SK-N-SH (cell line): Measurements from ENCODE around the gene MIOS. TPM values are rescaled to one million over a fixed set of nuclear protein-coding genes. Genes with fewer than 3 reads are reported as not detected.

ENCODE experiments used
- CTCF ChIA-PET: fragments of 300-600, 350-600 bp; formaldehyde crosslinking; extraction: SDS; loops from one replicate; lab custom pipeline; 2021; lab: Yijun Ruan, JAX
- POLR2A ChIA-PET: fragments of 350-600 bp; sonication (Branson Sonifier 250); formaldehyde crosslinking; extraction: SDS; loops from one replicate; lab custom pipeline; 2020; ENCODE audit warnings: antibody characterized with exemption, inconsistent platforms; lab: Yijun Ruan, JAX
- DNase-seq: peaks from one replicate; pipeline ENCODE4 v3.0.0; 2012
- H2AFZ ChIP-seq: fragments of 200-600 bp; sonication (generic); 2 replicates; pipeline ENCODE4 v1.8.1; 2016; ENCODE audit warnings: antibody characterized with exemption, mild to moderate bottlenecking, low read depth
- H3F3A ChIP-seq: fragments of 200-600 bp; sonication (generic); replicated peaks from 2 replicates; pipeline ENCODE3; 2016; ENCODE audit warnings: antibody characterized with exemption, mild to moderate bottlenecking; ENCODE audit not compliant: insufficient read depth
- H3K27ac ChIP-seq, 2 experiments: fragments of 200-500 bp in 1 of 2; fragments of 200-600 bp in 1 of 2; sonication (Bioruptor generic) in 1 of 2; sonication (generic), shearing (Covaris generic) in 1 of 2; 2 replicates each; pipeline versions ENCODE4 v1.5.1 to v1.6.1; 2014 to 2016; ENCODE audit warnings: low read depth in 2 of 2, inconsistent platforms in 1 of 2, low read length in 1 of 2, mild to moderate bottlenecking in 1 of 2, mixed read lengths in 1 of 2
- H3K27me3 ChIP-seq: fragments of 200-600 bp; sonication (generic), shearing (Covaris generic); 2 replicates; pipeline ENCODE4 v1.6.1; 2016; ENCODE audit warnings: mixed run types; ENCODE audit not compliant: insufficient read depth
- H3K36me3 ChIP-seq, 2 experiments: fragments of 200-500 bp in 1 of 2; fragments of 200-600 bp in 1 of 2; sonication (Bioruptor generic) in 1 of 2; sonication (generic) in 1 of 2; replicated peaks in 1 of 2; 2 replicates each; pipeline versions ENCODE3 to v1.5.1; 2014 to 2016; ENCODE audit warnings: low read length in 1 of 2, mild to moderate bottlenecking in 1 of 2; ENCODE audit not compliant: insufficient read depth in 2 of 2, control insufficient read depth in 1 of 2
- H3K4me1 ChIP-seq, 2 experiments: fragments of 200-500 bp in 1 of 2; fragments of 200-600 bp in 1 of 2; sonication (Bioruptor generic) in 1 of 2; sonication (generic), shearing (Covaris generic) in 1 of 2; 2 replicates each; pipeline versions ENCODE4 v1.5.1 to v1.6.1; 2014 to 2016; ENCODE audit warnings: low read depth in 1 of 2, low read length in 1 of 2, mixed run types in 1 of 2; ENCODE audit not compliant: insufficient read depth in 2 of 2, control insufficient read depth in 1 of 2
- H3K4me2 ChIP-seq: fragments of 200-600 bp; sonication (generic), shearing (Covaris generic); 2 replicates; pipeline ENCODE4 v1.6.1; 2017; ENCODE audit warnings: mixed run types
- H3K4me3 ChIP-seq, 2 experiments: fragments of 200-500 bp in 1 of 2; fragments of 200-600 bp in 1 of 2; sonication (Bioruptor generic) in 1 of 2; sonication (generic), shearing (Covaris generic) in 1 of 2; 2 replicates each; pipeline versions ENCODE4 v1.5.1 to v1.8.1; 2014 to 2016; ENCODE audit warnings: low read depth in 2 of 2, inconsistent platforms in 1 of 2, low read length in 1 of 2, mild to moderate bottlenecking in 1 of 2, mixed read lengths in 1 of 2, moderate library complexity in 1 of 2
- H3K79me2 ChIP-seq: fragments of 200-600 bp; sonication (generic); 2 replicates; pipeline ENCODE4 v1.8.1; 2017; ENCODE audit warnings: mild to moderate bottlenecking; ENCODE audit not compliant: insufficient read depth
- H3K9ac ChIP-seq: fragments of 200-600 bp; sonication (generic); 2 replicates; pipeline ENCODE4 v1.6.1; 2017; ENCODE audit warnings: mixed run types
- H3K9me2 ChIP-seq: fragments of 200-600 bp; sonication (generic); 2 replicates; pipeline ENCODE4 v1.6.1; 2017; ENCODE audit warnings: mixed run types
- H3K9me3 ChIP-seq: fragments of 200-600 bp; sonication (generic); 2 replicates; pipeline ENCODE4 v1.6.1; 2017; ENCODE audit warnings: mixed run types, mild to moderate bottlenecking, moderate library complexity
- H4K20me1 ChIP-seq: fragments of 200-600 bp; sonication (generic); 2 replicates; pipeline ENCODE4 v1.6.1; 2017; ENCODE audit warnings: mild to moderate bottlenecking, mixed run types; ENCODE audit not compliant: insufficient read depth
- CHD2 ChIP-seq: fragments of 150-350 bp; IDR thresholded peaks from 2 replicates; pipeline ENCODE4 v1.6.1; 2018; ENCODE audit warnings: low read length; ENCODE audit not compliant: partially characterized antibody
- ELF1 ChIP-seq: IDR thresholded peaks from 2 replicates; pipeline ENCODE4 v1.4.0; 2012
- EP300 ChIP-seq, 2 experiments: IDR thresholded peaks; 2 replicates each; pipeline versions ENCODE4 v1.4.0 to v1.6.1; 2012; ENCODE audit warnings: borderline replicate concordance in 1 of 2, low read depth in 1 of 2, low read length in 1 of 2
- FOXM1 ChIP-seq: IDR thresholded peaks from 2 replicates; pipeline ENCODE4 v1.4.0; 2012; ENCODE audit warnings: low read depth, mild to moderate bottlenecking
- MEF2A ChIP-seq: IDR thresholded peaks from 2 replicates; pipeline ENCODE4 v1.4.0; 2012; ENCODE audit warnings: low read depth, borderline replicate concordance
- RCOR1 ChIP-seq: fragments of 150-350 bp; IDR thresholded peaks from 2 replicates; pipeline ENCODE4 v1.6.1; 2017; ENCODE audit warnings: antibody characterized with exemption, low read length
- REST ChIP-seq: IDR thresholded peaks from 2 replicates; pipeline ENCODE4 v1.6.1; 2012; ENCODE audit warnings: mild to moderate bottlenecking, low read depth, low read length, moderate library complexity
- RFX5 ChIP-seq: IDR thresholded peaks from 2 replicates; pipeline ENCODE4 v1.6.1; 2012; ENCODE audit warnings: mild to moderate bottlenecking, improper control_type of control experiment, low read length
- TAF1 ChIP-seq: IDR thresholded peaks from 2 replicates; pipeline ENCODE4 v1.6.1; 2012; ENCODE audit warnings: low read depth, mild to moderate bottlenecking, low read length, moderate library complexity, borderline replicate concordance
- TEAD4 ChIP-seq: IDR thresholded peaks from 2 replicates; pipeline ENCODE4 v1.4.0; 2012; ENCODE audit warnings: mild to moderate bottlenecking, borderline replicate concordance; ENCODE audit not compliant: insufficient read depth
- WGBS: methylation state at CpG from one replicate; pipeline ENCODE4 v1.1.6; 2017; ENCODE audit warnings: low lambda C conversion rate; 5-methylcytosine and 5-hydroxymethylcytosine counted together
- polyA plus RNA-seq, 3 experiments: library from polyadenylated mRNA; depleted of rRNA; stranded (reverse); fragments of >200 nt; gene quantifications; 2 replicates each; pipeline ENCODE4 v1.2.3, GENCODE V29; 2012
- TF ChIP-seq, protein P1 (sequence below): fragments of 150-350 bp; IDR thresholded peaks from 2 replicates; pipeline ENCODE4 v1.6.1; 2016; ENCODE audit warnings: mild to moderate bottlenecking, low read depth, low read length
- TF ChIP-seq, protein P2 (sequence below): fragments of 200-600 bp; sonication (generic); IDR thresholded peaks from 2 replicates; pipeline ENCODE4 v1.6.1; 2017; ENCODE audit warnings: antibody characterized with exemption, mild to moderate bottlenecking, moderate library complexity

MIOS gene
- polyA plus RNA-seq, 1 of the 3 experiments (the other 2 are of a cell fraction): 16.4 TPM

GRCh38 chr7:7536396-7537019 is 30.2 kb upstream of the MIOS start:
- TF ChIP-seq FOXM1 (no peak), RFX5 (no peak), ELF1 (no peak), REST (no peak), EP300 (IDR thresholded peaks at IDR 0.05; ENCODE audit: borderline replicate concordance in 1 of 2, low read depth in 1 of 2, low read length in 1 of 2) (no peak), RCOR1 (no peak), CHD2 (no peak), TAF1 (no peak), MEF2A (no peak), TEAD4 (no peak)
- TF ChIP-seq, protein P1, sequence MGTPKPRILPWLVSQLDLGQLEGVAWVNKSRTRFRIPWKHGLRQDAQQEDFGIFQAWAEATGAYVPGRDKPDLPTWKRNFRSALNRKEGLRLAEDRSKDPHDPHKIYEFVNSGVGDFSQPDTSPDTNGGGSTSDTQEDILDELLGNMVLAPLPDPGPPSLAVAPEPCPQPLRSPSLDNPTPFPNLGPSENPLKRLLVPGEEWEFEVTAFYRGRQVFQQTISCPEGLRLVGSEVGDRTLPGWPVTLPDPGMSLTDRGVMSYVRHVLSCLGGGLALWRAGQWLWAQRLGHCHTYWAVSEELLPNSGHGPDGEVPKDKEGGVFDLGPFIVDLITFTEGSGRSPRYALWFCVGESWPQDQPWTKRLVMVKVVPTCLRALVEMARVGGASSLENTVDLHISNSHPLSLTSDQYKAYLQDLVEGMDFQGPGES: no peak
- TF ChIP-seq, protein P2, sequence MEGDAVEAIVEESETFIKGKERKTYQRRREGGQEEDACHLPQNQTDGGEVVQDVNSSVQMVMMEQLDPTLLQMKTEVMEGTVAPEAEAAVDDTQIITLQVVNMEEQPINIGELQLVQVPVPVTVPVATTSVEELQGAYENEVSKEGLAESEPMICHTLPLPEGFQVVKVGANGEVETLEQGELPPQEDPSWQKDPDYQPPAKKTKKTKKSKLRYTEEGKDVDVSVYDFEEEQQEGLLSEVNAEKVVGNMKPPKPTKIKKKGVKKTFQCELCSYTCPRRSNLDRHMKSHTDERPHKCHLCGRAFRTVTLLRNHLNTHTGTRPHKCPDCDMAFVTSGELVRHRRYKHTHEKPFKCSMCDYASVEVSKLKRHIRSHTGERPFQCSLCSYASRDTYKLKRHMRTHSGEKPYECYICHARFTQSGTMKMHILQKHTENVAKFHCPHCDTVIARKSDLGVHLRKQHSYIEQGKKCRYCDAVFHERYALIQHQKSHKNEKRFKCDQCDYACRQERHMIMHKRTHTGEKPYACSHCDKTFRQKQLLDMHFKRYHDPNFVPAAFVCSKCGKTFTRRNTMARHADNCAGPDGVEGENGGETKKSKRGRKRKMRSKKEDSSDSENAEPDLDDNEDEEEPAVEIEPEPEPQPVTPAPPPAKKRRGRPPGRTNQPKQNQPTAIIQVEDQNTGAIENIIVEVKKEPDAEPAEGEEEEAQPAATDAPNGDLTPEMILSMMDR: no peak
- no peaks in the 10 kb centered on the region for H3K79me2 ChIP-seq
- H3K36me3 ChIP-seq: no peaks in the 10 kb centered on the region
- no peaks in the 10 kb centered on the region; a peak in 1 of 4 replicates for H3K4me1 ChIP-seq
- ChIA-PET POLR2A (no interaction called here), CTCF (interaction anchor here (0.7 to 3.9 kb wide), 7 partner anchors 107 to 433 kb away, joined by 3 to 21 read pairs (median 4); no protein-coding TSS in a partner anchor)
- no peaks in the 10 kb centered on the region for H3F3A ChIP-seq
- H3K27me3 ChIP-seq: no peaks in the 10 kb centered on the region
- H3K4me2 ChIP-seq: no peak overlapping the region
- no peaks in the 10 kb centered on the region for H4K20me1 ChIP-seq
- no peak overlapping the region for H2AFZ ChIP-seq
- WGBS: 76% methylated on average over 5 of the region's 5 CpGs
- no peaks in the 10 kb centered on the region for H3K9me2 ChIP-seq
- H3K4me3 ChIP-seq: no peak overlapping the region
- no peak for DNase-seq
- no peaks in the 10 kb centered on the region for H3K9me3 ChIP-seq
- no peak overlapping the region for H3K9ac ChIP-seq
- H3K27ac ChIP-seq: no peak overlapping the region
